Measurements from ENCODE around the gene E2F4. TPM values are rescaled to one million over a fixed set of nuclear protein-coding genes. Genes with fewer than 3 reads are reported as not detected.

E2F4 gene
- total and polyA plus RNA-seq, 2 of the 13 experiments (the other 11 are each of a cell fraction or from before 2014, with no cell fraction given) = 84.8 to 91.2 TPM

DNA sequence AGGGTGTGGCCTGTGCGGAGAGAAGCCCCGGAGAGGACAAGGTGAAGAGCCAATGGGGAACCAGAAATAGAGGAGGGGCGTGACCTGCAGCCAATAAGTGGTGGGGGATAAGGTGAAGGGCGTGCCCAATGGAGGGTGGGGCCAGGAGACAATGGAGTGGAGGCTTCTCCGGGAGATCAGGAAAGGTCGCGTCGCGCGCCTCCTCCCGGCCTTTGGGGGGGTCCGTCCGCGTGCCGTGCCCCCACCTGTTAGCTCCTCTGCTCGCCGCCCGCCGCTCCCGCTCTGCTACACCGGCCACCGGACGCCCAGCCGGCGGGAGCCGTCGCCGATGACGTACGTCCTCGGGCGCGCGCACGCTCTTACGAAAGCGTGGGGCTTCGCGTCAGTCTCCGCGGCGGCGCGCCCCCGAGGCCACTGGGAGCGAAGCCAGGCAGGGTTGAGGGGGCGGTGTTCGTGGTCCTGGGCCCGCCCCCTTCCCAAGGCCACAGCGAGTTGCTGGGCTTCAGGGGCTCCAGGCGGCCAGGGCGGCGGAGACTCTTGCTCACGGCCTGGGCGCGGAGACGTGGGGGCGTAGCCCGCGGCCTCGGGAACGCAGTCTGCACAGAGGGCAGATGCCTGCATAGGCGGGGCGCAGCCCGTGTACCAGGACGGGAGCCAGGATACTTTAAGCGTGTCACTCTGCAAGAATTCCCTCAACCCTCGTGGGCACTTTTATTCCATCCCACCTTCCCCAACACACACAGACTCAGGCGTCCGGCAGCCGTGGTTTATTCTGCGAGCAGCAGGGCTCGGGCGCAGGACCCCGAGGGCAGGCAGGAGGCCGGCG lies 8.1 kb upstream of the E2F4 start, which contains the start of gene MATCAP1 (continued):
- TF ChIP-seq, protein P1, sequence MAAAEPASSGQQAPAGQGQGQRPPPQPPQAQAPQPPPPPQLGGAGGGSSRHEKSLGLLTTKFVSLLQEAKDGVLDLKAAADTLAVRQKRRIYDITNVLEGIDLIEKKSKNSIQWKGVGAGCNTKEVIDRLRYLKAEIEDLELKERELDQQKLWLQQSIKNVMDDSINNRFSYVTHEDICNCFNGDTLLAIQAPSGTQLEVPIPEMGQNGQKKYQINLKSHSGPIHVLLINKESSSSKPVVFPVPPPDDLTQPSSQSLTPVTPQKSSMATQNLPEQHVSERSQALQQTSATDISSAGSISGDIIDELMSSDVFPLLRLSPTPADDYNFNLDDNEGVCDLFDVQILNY (CRISPR knock-in tag; conservative IDR thresholded peaks at IDR 0.05) = peak; percentile 46; the same call in 1 of the 2 replicates
- TF ChIP-seq MED8 (CRISPR knock-in tag; IDR thresholded peaks at IDR 0.05; ENCODE audit: insufficient replicate concordance) = no peak
- TF ChIP-seq, protein P2, sequence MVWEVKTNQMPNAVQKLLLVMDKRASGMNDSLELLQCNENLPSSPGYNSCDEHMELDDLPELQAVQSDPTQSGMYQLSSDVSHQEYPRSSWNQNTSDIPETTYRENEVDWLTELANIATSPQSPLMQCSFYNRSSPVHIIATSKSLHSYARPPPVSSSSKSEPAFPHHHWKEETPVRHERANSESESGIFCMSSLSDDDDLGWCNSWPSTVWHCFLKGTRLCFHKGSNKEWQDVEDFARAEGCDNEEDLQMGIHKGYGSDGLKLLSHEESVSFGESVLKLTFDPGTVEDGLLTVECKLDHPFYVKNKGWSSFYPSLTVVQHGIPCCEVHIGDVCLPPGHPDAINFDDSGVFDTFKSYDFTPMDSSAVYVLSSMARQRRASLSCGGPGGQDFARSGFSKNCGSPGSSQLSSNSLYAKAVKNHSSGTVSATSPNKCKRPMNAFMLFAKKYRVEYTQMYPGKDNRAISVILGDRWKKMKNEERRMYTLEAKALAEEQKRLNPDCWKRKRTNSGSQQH (CRISPR knock-in tag; IDR thresholded peaks at IDR 0.05; ENCODE audit: low read depth) = peak; percentile 96; the same call in 1 of the 2 replicates
- TF ChIP-seq RNF2 (conservative IDR thresholded peaks at IDR 0.05; ENCODE audit: low read depth) = 0 out of 2 replicates have a peak, but pooled peaks have one; percentile 47
- peak; percentile 34; the same call in 1 of the 2 replicates for TF ChIP-seq POLR2AphosphoS5 (IDR thresholded peaks at IDR 0.05; ENCODE audit: low read depth, low read length)
- TF ChIP-seq, protein P3, sequence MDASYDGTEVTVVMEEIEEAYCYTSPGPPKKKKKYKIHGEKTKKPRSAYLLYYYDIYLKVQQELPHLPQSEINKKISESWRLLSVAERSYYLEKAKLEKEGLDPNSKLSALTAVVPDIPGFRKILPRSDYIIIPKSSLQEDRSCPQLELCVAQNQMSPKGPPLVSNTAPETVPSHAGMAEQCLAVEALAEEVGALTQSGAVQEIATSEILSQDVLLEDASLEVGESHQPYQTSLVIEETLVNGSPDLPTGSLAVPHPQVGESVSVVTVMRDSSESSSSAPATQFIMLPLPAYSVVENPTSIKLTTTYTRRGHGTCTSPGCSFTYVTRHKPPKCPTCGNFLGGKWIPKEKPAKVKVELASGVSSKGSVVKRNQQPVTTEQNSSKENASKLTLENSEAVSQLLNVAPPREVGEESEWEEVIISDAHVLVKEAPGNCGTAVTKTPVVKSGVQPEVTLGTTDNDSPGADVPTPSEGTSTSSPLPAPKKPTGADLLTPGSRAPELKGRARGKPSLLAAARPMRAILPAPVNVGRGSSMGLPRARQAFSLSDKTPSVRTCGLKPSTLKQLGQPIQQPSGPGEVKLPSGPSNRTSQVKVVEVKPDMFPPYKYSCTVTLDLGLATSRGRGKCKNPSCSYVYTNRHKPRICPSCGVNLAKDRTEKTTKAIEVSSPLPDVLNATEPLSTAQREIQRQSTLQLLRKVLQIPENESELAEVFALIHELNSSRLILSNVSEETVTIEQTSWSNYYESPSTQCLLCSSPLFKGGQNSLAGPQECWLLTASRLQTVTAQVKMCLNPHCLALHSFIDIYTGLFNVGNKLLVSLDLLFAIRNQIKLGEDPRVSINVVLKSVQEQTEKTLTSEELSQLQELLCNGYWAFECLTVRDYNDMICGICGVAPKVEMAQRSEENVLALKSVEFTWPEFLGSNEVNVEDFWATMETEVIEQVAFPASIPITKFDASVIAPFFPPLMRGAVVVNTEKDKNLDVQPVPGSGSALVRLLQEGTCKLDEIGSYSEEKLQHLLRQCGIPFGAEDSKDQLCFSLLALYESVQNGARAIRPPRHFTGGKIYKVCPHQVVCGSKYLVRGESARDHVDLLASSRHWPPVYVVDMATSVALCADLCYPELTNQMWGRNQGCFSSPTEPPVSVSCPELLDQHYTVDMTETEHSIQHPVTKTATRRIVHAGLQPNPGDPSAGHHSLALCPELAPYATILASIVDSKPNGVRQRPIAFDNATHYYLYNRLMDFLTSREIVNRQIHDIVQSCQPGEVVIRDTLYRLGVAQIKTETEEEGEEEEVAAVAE (CRISPR knock-in tag; IDR thresholded peaks at IDR 0.05; ENCODE audit: borderline replicate concordance) = peak; percentile 23; the same call in 1 of the 2 replicates
- TF ChIP-seq, protein P4, sequence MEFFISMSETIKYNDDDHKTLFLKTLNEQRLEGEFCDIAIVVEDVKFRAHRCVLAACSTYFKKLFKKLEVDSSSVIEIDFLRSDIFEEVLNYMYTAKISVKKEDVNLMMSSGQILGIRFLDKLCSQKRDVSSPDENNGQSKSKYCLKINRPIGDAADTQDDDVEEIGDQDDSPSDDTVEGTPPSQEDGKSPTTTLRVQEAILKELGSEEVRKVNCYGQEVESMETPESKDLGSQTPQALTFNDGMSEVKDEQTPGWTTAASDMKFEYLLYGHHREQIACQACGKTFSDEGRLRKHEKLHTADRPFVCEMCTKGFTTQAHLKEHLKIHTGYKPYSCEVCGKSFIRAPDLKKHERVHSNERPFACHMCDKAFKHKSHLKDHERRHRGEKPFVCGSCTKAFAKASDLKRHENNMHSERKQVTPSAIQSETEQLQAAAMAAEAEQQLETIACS (CRISPR knock-in tag; IDR thresholded peaks at IDR 0.05) = peak; percentile 100
- peak; percentile 90 for TF ChIP-seq THAP11 (CRISPR knock-in tag; IDR thresholded peaks at IDR 0.05)
- TF ChIP-seq ADNP (CRISPR knock-in tag; IDR thresholded peaks at IDR 0.05) = no peak
- TF ChIP-seq AKAP8 (CRISPR knock-in tag; IDR thresholded peaks at IDR 0.05) = peak; percentile 89
- TF ChIP-seq, protein P5, sequence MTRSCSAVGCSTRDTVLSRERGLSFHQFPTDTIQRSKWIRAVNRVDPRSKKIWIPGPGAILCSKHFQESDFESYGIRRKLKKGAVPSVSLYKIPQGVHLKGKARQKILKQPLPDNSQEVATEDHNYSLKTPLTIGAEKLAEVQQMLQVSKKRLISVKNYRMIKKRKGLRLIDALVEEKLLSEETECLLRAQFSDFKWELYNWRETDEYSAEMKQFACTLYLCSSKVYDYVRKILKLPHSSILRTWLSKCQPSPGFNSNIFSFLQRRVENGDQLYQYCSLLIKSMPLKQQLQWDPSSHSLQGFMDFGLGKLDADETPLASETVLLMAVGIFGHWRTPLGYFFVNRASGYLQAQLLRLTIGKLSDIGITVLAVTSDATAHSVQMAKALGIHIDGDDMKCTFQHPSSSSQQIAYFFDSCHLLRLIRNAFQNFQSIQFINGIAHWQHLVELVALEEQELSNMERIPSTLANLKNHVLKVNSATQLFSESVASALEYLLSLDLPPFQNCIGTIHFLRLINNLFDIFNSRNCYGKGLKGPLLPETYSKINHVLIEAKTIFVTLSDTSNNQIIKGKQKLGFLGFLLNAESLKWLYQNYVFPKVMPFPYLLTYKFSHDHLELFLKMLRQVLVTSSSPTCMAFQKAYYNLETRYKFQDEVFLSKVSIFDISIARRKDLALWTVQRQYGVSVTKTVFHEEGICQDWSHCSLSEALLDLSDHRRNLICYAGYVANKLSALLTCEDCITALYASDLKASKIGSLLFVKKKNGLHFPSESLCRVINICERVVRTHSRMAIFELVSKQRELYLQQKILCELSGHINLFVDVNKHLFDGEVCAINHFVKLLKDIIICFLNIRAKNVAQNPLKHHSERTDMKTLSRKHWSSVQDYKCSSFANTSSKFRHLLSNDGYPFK (CRISPR knock-in tag; IDR thresholded peaks at IDR 0.05; ENCODE audit: borderline replicate concordance) = peak; percentile 85; the same call in 1 of the 2 replicates
- no peak for TF ChIP-seq ZNF234 (CRISPR knock-in tag; conservative IDR thresholded peaks at IDR 0.05)
- TF ChIP-seq, protein P6, sequence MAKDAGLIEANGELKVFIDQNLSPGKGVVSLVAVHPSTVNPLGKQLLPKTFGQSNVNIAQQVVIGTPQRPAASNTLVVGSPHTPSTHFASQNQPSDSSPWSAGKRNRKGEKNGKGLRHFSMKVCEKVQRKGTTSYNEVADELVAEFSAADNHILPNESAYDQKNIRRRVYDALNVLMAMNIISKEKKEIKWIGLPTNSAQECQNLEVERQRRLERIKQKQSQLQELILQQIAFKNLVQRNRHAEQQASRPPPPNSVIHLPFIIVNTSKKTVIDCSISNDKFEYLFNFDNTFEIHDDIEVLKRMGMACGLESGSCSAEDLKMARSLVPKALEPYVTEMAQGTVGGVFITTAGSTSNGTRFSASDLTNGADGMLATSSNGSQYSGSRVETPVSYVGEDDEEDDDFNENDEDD (CRISPR knock-in tag; IDR thresholded peaks at IDR 0.05; ENCODE audit: borderline replicate concordance) = peak; percentile 71
- TF ChIP-seq ZNF331 (CRISPR knock-in tag; IDR thresholded peaks at IDR 0.05) = peak; percentile 59; the same call in 1 of the 2 replicates
